ENCODE measurements around the gene P4HTM.
"Not testable (repeated sequence)": the region's sequence is repeated elsewhere in the genome, so short reads cannot be mapped to it uniquely, and the experiment has no call there.

DNA sequence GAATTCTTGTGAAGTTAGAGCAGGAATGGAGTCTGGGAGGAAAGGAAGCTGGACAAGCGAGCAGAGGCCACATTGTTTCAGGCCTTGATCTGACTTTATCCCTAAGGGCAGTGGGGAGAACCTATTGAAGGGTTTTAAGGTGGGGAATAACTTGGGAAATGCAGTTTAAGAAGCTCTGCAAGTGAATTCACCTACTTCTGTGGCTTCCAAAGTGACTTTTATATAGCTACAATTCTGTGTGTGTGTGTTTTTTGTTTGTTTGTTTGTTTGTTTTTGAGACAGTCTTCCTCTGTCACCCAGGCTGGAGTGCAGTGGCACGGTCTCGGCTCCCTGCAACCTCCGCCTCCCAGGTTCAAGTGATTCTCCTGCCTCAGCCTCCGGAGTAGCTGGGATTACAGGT is 18.6 kb downstream of the P4HTM start:
- TF ChIP-seq CTCF (conservative IDR thresholded peaks at IDR 0.05); EZH2 (IDR thresholded peaks at IDR 0.05; ENCODE audit: low read depth): not testable (repeated sequence)
